K562 (cell line): ENCODE measurements around the gene COL4A2.

ENCODE experiments used
- FOXM1 ChIP-seq, 2 experiments: fragments of 450-650 bp in 1 of 2; sonication (generic) in 1 of 2; formaldehyde crosslinking in 1 of 2; IDR thresholded peaks; 2 replicates each; pipeline versions ENCODE4 v1.6.1 to v1.9.0; 2017 to 2022; ENCODE audit warnings: low read depth in 2 of 2, mild to moderate bottlenecking in 2 of 2, missing genetic modification reagents in 1 of 2, moderate library complexity in 1 of 2
- GABPA ChIP-seq: fragments of 200-800 bp; sonication (Bioruptor generic); conservative IDR thresholded peaks from 2 replicates; pipeline ENCODE4 v1.6.1; 2016; ENCODE audit warnings: low read depth, missing genetic modification characterization, missing compliant biosample characterization
- HDAC6 ChIP-seq: IDR thresholded peaks from 2 replicates; pipeline ENCODE4 v1.6.1; 2012; ENCODE audit warnings: low read depth, mild to moderate bottlenecking, control low read depth, inconsistent platforms, low read length, moderate library complexity
- JUN ChIP-seq, 2 experiments: sonication (generic) in 1 of 2; formaldehyde crosslinking in 1 of 2; IDR thresholded peaks; 2 replicates each; pipeline versions ENCODE4 v1.6.1 to v1.8.0; 2012 to 2022; ENCODE audit warnings: borderline replicate concordance in 2 of 2, mild to moderate bottlenecking in 2 of 2, improper control_type of control experiment in 1 of 2, low read depth in 1 of 2, low read length in 1 of 2, missing genetic modification reagents in 1 of 2
- JUND ChIP-seq, 2 experiments: IDR thresholded peaks; 2 replicates in 1 of 2; 3 replicates in 1 of 2; pipeline ENCODE4 v1.6.1; 2011; ENCODE audit warnings: borderline replicate concordance in 2 of 2, low read depth in 2 of 2, low read length in 2 of 2, improper control_type of control experiment in 1 of 2, missing biosample characterization in 1 of 2, missing genetic modification characterization in 1 of 2, missing genetic modification reagents in 1 of 2
- PML ChIP-seq: IDR thresholded peaks from 2 replicates; pipeline ENCODE4 v1.6.1; 2012; ENCODE audit warnings: low read length, inconsistent platforms
- TBL1XR1 ChIP-seq, 2 experiments: IDR thresholded peaks; 2 replicates each; pipeline ENCODE4 v1.6.1; 2012; ENCODE audit warnings: improper control_type of control experiment in 2 of 2, low read length in 2 of 2, mild to moderate bottlenecking in 1 of 2
- U2AF2 ChIP-seq: fragments of 200-400 bp; formaldehyde crosslinking; optimal IDR thresholded peaks from 2 replicates; pipeline ENCODE3; 2017; ENCODE audit warnings: low read depth, mild to moderate bottlenecking, low read length
- YY1 ChIP-seq, 3 experiments: IDR thresholded peaks; 2 replicates each; pipeline ENCODE4 v1.6.1; 2011; ENCODE audit warnings: low read length in 2 of 3, mild to moderate bottlenecking in 2 of 3, moderate library complexity in 2 of 3, borderline replicate concordance in 1 of 3, control low read depth in 1 of 3, low read depth in 1 of 3; ENCODE audit not compliant: insufficient read depth in 3 of 3, insufficient replicate concordance in 2 of 3, control insufficient read depth in 1 of 3, insufficient read length in 1 of 3; ENCODE audit errors: extremely low read depth in 1 of 3
- ZNF384 ChIP-seq: IDR thresholded peaks from 2 replicates; pipeline ENCODE4 v1.6.1; 2012; ENCODE audit warnings: low read depth, low read length, improper control_type of control experiment
- TF ChIP-seq, protein P1 (sequence below): fragments of 200-600 bp; sonication (generic); IDR thresholded peaks from one replicate; pipeline ENCODE4 v1.6.1; 2012; ENCODE audit warnings: mild to moderate bottlenecking, low read depth, low read length, inconsistent platforms
- TF ChIP-seq, protein P2 (sequence below), 3 experiments: IDR thresholded peaks in 2 of 3; conservative IDR thresholded peaks in 1 of 3; 2 replicates each; pipeline ENCODE4 v1.5.1; 2011 to 2012; ENCODE audit warnings: low read length in 3 of 3, mild to moderate bottlenecking in 3 of 3, control low read depth in 2 of 3, improper control_type of control experiment in 1 of 3, inconsistent platforms in 1 of 3, low read depth in 1 of 3, mixed read lengths in 1 of 3, moderate library complexity in 1 of 3; ENCODE audit not compliant: insufficient read depth in 2 of 3

DNA sequence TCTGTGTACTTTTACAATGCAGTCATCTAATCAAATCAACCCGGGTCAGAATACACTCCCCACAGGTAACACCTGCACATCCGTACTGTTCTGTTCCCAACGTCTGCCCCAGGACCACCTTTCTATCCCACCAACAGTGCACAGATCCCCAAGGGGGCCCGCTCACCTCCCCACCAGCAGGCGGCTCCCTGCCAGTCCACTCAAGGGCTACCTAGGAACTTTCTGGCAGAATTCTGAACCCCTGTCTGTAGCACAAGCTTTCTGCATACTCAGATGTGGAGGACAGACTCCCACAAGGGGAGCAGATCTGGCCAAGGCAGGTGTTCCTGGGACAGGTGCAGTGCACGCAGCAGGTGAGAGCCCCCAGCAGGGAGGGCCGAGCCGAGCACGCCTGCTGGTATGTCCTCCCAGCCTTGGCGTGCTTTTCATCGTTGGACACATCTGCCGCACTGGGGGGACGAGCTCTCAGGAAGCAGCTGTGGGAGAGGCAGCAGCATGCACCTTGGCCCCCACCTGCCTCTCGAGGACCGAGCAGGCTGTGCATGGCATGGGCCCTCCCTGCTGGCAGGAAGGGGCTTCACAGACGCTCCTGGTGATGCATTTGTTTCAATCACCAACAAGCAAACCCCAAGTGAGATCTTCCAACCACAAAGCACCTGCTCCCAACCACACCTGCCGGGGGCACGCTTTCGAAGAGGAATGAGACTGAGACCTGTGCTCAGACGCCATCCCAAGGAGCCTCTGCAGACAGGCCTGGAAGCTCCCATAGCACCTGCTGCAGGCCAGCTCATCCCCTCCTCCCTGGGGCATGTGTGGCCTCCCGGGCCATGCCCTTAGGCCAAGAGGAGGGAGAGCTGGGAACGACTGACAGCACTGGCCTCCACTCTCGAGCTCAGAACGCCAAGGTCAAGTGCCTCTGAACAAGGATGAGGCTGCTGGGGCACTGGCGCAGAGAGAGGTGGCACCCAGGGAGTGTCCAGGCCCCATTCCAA, 218.5 kb downstream of the COL4A2 start:
- no peak for TF ChIP-seq FOXM1 (IDR thresholded peaks at IDR 0.05; ENCODE audit: low read depth)
- TF ChIP-seq FOXM1 (CRISPR knock-in tag; IDR thresholded peaks at IDR 0.05; ENCODE audit: low read depth), result no peak
- TF ChIP-seq YY1 (IDR thresholded peaks at IDR 0.05; ENCODE audit: borderline replicate concordance in 1 of 3, control insufficient read depth in 1 of 3, extremely low read depth in 1 of 3, insufficient read depth in 3 of 3, insufficient read length in 1 of 3, insufficient replicate concordance in 2 of 3, low read depth in 1 of 3, low read length in 2 of 3), result no peak
- no peak for TF ChIP-seq ZNF384
- TF ChIP-seq, protein P1, sequence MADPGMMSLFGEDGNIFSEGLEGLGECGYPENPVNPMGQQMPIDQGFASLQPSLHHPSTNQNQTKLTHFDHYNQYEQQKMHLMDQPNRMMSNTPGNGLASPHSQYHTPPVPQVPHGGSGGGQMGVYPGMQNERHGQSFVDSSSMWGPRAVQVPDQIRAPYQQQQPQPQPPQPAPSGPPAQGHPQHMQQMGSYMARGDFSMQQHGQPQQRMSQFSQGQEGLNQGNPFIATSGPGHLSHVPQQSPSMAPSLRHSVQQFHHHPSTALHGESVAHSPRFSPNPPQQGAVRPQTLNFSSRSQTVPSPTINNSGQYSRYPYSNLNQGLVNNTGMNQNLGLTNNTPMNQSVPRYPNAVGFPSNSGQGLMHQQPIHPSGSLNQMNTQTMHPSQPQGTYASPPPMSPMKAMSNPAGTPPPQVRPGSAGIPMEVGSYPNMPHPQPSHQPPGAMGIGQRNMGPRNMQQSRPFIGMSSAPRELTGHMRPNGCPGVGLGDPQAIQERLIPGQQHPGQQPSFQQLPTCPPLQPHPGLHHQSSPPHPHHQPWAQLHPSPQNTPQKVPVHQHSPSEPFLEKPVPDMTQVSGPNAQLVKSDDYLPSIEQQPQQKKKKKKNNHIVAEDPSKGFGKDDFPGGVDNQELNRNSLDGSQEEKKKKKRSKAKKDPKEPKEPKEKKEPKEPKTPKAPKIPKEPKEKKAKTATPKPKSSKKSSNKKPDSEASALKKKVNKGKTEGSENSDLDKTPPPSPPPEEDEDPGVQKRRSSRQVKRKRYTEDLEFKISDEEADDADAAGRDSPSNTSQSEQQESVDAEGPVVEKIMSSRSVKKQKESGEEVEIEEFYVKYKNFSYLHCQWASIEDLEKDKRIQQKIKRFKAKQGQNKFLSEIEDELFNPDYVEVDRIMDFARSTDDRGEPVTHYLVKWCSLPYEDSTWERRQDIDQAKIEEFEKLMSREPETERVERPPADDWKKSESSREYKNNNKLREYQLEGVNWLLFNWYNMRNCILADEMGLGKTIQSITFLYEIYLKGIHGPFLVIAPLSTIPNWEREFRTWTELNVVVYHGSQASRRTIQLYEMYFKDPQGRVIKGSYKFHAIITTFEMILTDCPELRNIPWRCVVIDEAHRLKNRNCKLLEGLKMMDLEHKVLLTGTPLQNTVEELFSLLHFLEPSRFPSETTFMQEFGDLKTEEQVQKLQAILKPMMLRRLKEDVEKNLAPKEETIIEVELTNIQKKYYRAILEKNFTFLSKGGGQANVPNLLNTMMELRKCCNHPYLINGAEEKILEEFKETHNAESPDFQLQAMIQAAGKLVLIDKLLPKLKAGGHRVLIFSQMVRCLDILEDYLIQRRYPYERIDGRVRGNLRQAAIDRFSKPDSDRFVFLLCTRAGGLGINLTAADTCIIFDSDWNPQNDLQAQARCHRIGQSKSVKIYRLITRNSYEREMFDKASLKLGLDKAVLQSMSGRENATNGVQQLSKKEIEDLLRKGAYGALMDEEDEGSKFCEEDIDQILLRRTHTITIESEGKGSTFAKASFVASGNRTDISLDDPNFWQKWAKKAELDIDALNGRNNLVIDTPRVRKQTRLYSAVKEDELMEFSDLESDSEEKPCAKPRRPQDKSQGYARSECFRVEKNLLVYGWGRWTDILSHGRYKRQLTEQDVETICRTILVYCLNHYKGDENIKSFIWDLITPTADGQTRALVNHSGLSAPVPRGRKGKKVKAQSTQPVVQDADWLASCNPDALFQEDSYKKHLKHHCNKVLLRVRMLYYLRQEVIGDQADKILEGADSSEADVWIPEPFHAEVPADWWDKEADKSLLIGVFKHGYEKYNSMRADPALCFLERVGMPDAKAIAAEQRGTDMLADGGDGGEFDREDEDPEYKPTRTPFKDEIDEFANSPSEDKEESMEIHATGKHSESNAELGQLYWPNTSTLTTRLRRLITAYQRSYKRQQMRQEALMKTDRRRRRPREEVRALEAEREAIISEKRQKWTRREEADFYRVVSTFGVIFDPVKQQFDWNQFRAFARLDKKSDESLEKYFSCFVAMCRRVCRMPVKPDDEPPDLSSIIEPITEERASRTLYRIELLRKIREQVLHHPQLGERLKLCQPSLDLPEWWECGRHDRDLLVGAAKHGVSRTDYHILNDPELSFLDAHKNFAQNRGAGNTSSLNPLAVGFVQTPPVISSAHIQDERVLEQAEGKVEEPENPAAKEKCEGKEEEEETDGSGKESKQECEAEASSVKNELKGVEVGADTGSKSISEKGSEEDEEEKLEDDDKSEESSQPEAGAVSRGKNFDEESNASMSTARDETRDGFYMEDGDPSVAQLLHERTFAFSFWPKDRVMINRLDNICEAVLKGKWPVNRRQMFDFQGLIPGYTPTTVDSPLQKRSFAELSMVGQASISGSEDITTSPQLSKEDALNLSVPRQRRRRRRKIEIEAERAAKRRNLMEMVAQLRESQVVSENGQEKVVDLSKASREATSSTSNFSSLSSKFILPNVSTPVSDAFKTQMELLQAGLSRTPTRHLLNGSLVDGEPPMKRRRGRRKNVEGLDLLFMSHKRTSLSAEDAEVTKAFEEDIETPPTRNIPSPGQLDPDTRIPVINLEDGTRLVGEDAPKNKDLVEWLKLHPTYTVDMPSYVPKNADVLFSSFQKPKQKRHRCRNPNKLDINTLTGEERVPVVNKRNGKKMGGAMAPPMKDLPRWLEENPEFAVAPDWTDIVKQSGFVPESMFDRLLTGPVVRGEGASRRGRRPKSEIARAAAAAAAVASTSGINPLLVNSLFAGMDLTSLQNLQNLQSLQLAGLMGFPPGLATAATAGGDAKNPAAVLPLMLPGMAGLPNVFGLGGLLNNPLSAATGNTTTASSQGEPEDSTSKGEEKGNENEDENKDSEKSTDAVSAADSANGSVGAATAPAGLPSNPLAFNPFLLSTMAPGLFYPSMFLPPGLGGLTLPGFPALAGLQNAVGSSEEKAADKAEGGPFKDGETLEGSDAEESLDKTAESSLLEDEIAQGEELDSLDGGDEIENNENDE, result no peak
- no peak for TF ChIP-seq JUN (IDR thresholded peaks at IDR 0.05; ENCODE audit: borderline replicate concordance, low read depth, low read length)
- no peak for TF ChIP-seq JUN (CRISPR knock-in tag; IDR thresholded peaks at IDR 0.05; ENCODE audit: borderline replicate concordance)
- TF ChIP-seq JUND (IDR thresholded peaks at IDR 0.05; ENCODE audit: borderline replicate concordance, low read depth, low read length), result no peak
- TF ChIP-seq JUND (tag; IDR thresholded peaks at IDR 0.05; ENCODE audit: borderline replicate concordance, low read depth, low read length), result no peak
- no peak for TF ChIP-seq PML
- TF ChIP-seq, protein P2, sequence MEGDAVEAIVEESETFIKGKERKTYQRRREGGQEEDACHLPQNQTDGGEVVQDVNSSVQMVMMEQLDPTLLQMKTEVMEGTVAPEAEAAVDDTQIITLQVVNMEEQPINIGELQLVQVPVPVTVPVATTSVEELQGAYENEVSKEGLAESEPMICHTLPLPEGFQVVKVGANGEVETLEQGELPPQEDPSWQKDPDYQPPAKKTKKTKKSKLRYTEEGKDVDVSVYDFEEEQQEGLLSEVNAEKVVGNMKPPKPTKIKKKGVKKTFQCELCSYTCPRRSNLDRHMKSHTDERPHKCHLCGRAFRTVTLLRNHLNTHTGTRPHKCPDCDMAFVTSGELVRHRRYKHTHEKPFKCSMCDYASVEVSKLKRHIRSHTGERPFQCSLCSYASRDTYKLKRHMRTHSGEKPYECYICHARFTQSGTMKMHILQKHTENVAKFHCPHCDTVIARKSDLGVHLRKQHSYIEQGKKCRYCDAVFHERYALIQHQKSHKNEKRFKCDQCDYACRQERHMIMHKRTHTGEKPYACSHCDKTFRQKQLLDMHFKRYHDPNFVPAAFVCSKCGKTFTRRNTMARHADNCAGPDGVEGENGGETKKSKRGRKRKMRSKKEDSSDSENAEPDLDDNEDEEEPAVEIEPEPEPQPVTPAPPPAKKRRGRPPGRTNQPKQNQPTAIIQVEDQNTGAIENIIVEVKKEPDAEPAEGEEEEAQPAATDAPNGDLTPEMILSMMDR (IDR thresholded peaks at IDR 0.05 in 2 of 3, conservative IDR thresholded peaks at IDR 0.05 in 1 of 3; ENCODE audit: insufficient read depth in 2 of 3, low read depth in 1 of 3, low read length in 3 of 3), result no peak
- no peak for TF ChIP-seq U2AF2
- TF ChIP-seq TBL1XR1 (IDR thresholded peaks at IDR 0.05; ENCODE audit: low read length in 2 of 2), result no peak
- TF ChIP-seq GABPA (tag), result no peak
- TF ChIP-seq HDAC6, result no peak
